HepG2 (cell line): ENCODE measurements around the gene CATSPERB. TPM values are rescaled to one million over a fixed set of nuclear protein-coding genes. Genes with fewer than 3 reads are reported as not detected.
"Not testable (repeated sequence)": the region's sequence is repeated elsewhere in the genome, so short reads cannot be mapped to it uniquely, and the experiment has no call there.

Experiments used
- ATAC-seq: fragments of 200-7000 bp; cut with Tn5 transposase; 3 replicates; pipeline ENCODE4 v1.9.1; 2020; ENCODE audit warnings: mild to moderate bottlenecking, moderate library complexity
- BruUV-seq: library from RNA; stranded (reverse); fragments of 400-500 nt; replicated peaks from 2 replicates; lab custom pipeline; 2021; lab: Mats Ljungman, UMichigan
- CTCF ChIA-PET: fragments of 300-600 bp; formaldehyde crosslinking; extraction: SDS; loops from one replicate; lab custom pipeline; 2021; ENCODE audit warnings: low total read pairs, inconsistent platforms, low intra/inter-chr PET ratio; lab: Yijun Ruan, JAX
- POLR2A ChIA-PET: fragments of 350-600 bp; sonication (Branson Sonifier 250); formaldehyde crosslinking; loops from one replicate; lab custom pipeline; 2020; ENCODE audit warnings: antibody characterized with exemption, inconsistent platforms; lab: Yijun Ruan, JAX
- DNase-seq: peaks from one replicate; pipeline ENCODE4 v3.0.0-alpha.2; 2015; ENCODE audit warnings: low spot score
- FAIRE-seq: peaks from 3 replicates; lab custom pipeline; 2011; peaks lifted over from hg19 to GRCh38; lab: Jason Lieb, UNC
- H2AFZ ChIP-seq: one replicate; pipeline ENCODE4 v1.6.1; 2011; ENCODE audit warnings: low read length, inconsistent platforms
- H3K27ac ChIP-seq: fragments of 300-600 bp; 3 replicates; pipeline ENCODE4 v1.8.0; 2011; ENCODE audit warnings: mixed run types, mild to moderate bottlenecking, mixed read lengths, low read length, inconsistent platforms; ENCODE audit not compliant: insufficient read depth; ENCODE audit errors: extremely low read length
- H3K27me3 ChIP-seq, 2 experiments: fragments of 200-600 bp in 1 of 2; 2 replicates in 1 of 2; 3 replicates in 1 of 2; pipeline versions ENCODE4 v1.6.0 to v1.8.0; 2011; ENCODE audit warnings: low read length in 2 of 2, mild to moderate bottlenecking in 2 of 2, moderate library complexity in 2 of 2, inconsistent platforms in 1 of 2; ENCODE audit not compliant: insufficient read depth in 2 of 2, control insufficient read depth in 1 of 2
- H3K36me3 ChIP-seq, 2 experiments: fragments of 200-600 bp in 1 of 2; replicated peaks in 1 of 2; 2 replicates in 1 of 2; 3 replicates in 1 of 2; pipeline versions ENCODE4 v1.5.1 to v1.8.0; 2011; ENCODE audit warnings: low read length in 2 of 2, inconsistent platforms in 1 of 2; ENCODE audit not compliant: insufficient read depth in 2 of 2, control insufficient read depth in 1 of 2
- H3K4me1 ChIP-seq: 2 replicates; pipeline ENCODE4 v1.5.1; 2012; ENCODE audit warnings: low read length, inconsistent platforms; ENCODE audit not compliant: insufficient read depth
- H3K4me2 ChIP-seq: 2 replicates; pipeline ENCODE4 v1.6.0; 2011; ENCODE audit warnings: low read depth, low read length, inconsistent platforms
- H3K4me3 ChIP-seq, 3 experiments: fragments of 200-600 bp in 1 of 3; sonication (generic), shearing (Covaris generic) in 1 of 3; replicated peaks in 1 of 3; 2 replicates each; pipeline ENCODE4 v1.5.1; 2011 to 2016; ENCODE audit warnings: low read length in 3 of 3, inconsistent platforms in 2 of 3, low read depth in 2 of 3, mild to moderate bottlenecking in 2 of 3, control low read depth in 1 of 3, mixed read lengths in 1 of 3; ENCODE audit not compliant: insufficient read depth in 1 of 3
- H3K79me2 ChIP-seq: one replicate; pipeline ENCODE4 v1.6.1; 2011; ENCODE audit warnings: low read length, inconsistent platforms; ENCODE audit not compliant: insufficient read depth
- H3K9ac ChIP-seq: 2 replicates; pipeline ENCODE4 v1.6.0; 2011; ENCODE audit warnings: mild to moderate bottlenecking, low read depth, low read length, inconsistent platforms; ENCODE audit not compliant: insufficient read depth
- H3K9me3 ChIP-seq: 2 replicates; pipeline ENCODE4 v1.5.1; 2012; ENCODE audit warnings: mild to moderate bottlenecking, low read length
- H4K20me1 ChIP-seq: 2 replicates; pipeline ENCODE4 v1.6.0; 2011; ENCODE audit warnings: inconsistent platforms, mild to moderate bottlenecking, low read length, moderate library complexity; ENCODE audit not compliant: insufficient read depth
- ZNF256 ChIP-seq: sonication (generic); formaldehyde crosslinking; conservative IDR thresholded peaks from 2 replicates; pipeline ENCODE4 v1.4.0; 2020; ENCODE audit warnings: missing genetic modification reagents
- ZNF362 ChIP-seq: sonication (generic); formaldehyde crosslinking; IDR thresholded peaks from 2 replicates; pipeline ENCODE4 v1.4.0; 2020; ENCODE audit warnings: missing genetic modification reagents, mild to moderate bottlenecking, borderline replicate concordance
- WGBS: methylation state at CpG from one replicate; pipeline ENCODE4 v1.1.6; 2017; ENCODE audit warnings: low lambda C conversion rate; 5-methylcytosine and 5-hydroxymethylcytosine counted together
- in situ Hi-C: cut with HindIII; loops from 2 replicates; pipeline ENCODE4 v1.10.0; 2017; ENCODE audit warnings: low pct_unique_long_range_greater_than_20kb; ENCODE audit not compliant: extremely low pct_ligation_motif_present
- intact Hi-C: fragments of 100-400 bp; cut with micrococcal nuclease; formaldehyde crosslinking; loops from one replicate; pipeline ENCODE4 v1.10.0; 2022; ENCODE audit not compliant: unreplicated experiment
- polyA plus RNA-seq, 8 experiments: library from polyadenylated mRNA; depleted of rRNA in 3 of 8; stranded (reverse) in 7 of 8; unstranded in 1 of 8; fragments of >200 nt; fragmentation: Illumina TruSeq in 4 of 8; extraction: Trizol in 4 of 8; gene quantifications; 2 replicates each; pipeline versions ENCODE4 v1.2.1 to v1.2.3, GENCODE V29; 2011 to 2016; ENCODE audit warnings: low read depth in 4 of 8, missing spikeins in 1 of 8, mixed read lengths in 1 of 8; ENCODE audit not compliant: insufficient read depth in 1 of 8
- total RNA-seq, 5 experiments: library from RNA; depleted of rRNA; stranded (reverse); fragments of >200 nt; fragmentation: Illumina TruSeq; extraction: Trizol; gene quantifications; 2 replicates each; pipeline ENCODE4 v1.2.3, GENCODE V29; 2016; ENCODE audit warnings: low read depth in 1 of 5

CATSPERB gene
- total and polyA plus RNA-seq, 2 of the 13 experiments (the other 11 are each of a cell fraction or from before 2014, with no cell fraction given), result not detected

- peaks cover 21% of the 10 kb centered on the region for H3K4me1 ChIP-seq
- in situ Hi-C loops, result no loop called here
- no peak for DNase-seq
- WGBS, result 20% methylated on average over 3 of the region's 3 CpGs
- TF ChIP-seq ZNF256 (CRISPR knock-in tag) (no peak), ZNF362 (peak; percentile 36; the same call in 1 of the 2 replicates)
- TF ChIP-seq, all 625 proteins: peak for 1
- no TSS peak for BruUV-seq
- ATAC-seq (peak; percentile 73), FAIRE-seq (no peak)
- intact Hi-C loops, result no loop called here
- no peaks in the 10 kb centered on the region for H4K20me1 ChIP-seq
- no peak overlapping the region for H3K4me2 ChIP-seq
- H3K9ac ChIP-seq, result no peak overlapping the region
- no peak overlapping the region for H3K27ac ChIP-seq
- H3K4me3 ChIP-seq, result no peak overlapping the region
- H3K36me3 ChIP-seq, result no peaks in the 10 kb centered on the region
- H2AFZ ChIP-seq, result no peak overlapping the region
- CTCF ChIA-PET, result no interaction called here
- POLR2A ChIA-PET, result no interaction called here
- no peaks in the 10 kb centered on the region for H3K79me2 ChIP-seq
- no peaks in the 10 kb centered on the region; a peak in 1 of 5 replicates for H3K27me3 ChIP-seq
- H3K9me3 ChIP-seq, result peaks cover 13% of the 10 kb centered on the region; the same call in 1 of the 2 replicates
Observed at GRCh38 chr14:91536327-91536726, 195.6 kb downstream of the CATSPERB start.

GRCh38 chr14:91534059-91534458, 197.8 kb downstream of the CATSPERB start:
- H3K4me3 ChIP-seq, CTCF ChIA-PET, H3K9me3 ChIP-seq, DNase-seq, H2AFZ ChIP-seq, in situ Hi-C loops, intact Hi-C loops, ATAC-seq, H3K27me3 ChIP-seq, H3K36me3 ChIP-seq, H3K9ac ChIP-seq, H3K27ac ChIP-seq, H3K79me2 ChIP-seq, FAIRE-seq, H3K4me2 ChIP-seq, POLR2A ChIA-PET, H4K20me1 ChIP-seq, BruUV-seq: not testable (repeated sequence)
- WGBS, result 76% methylated on average over 5 of the region's 5 CpGs
- H3K4me1 ChIP-seq, result peaks cover 21% of the 10 kb centered on the region
